ENCODE data around the gene CACYBP. TPM values are rescaled to one million over a fixed set of nuclear protein-coding genes. Genes with fewer than 3 reads are reported as not detected.

CACYBP gene
- total RNA-seq, 2 experiments from 2014 or later: 140 to 146 TPM

GRCh38 chr1:174995121-174995520, 4.6 kb upstream of the CACYBP start:
- POLR2A ChIA-PET: interaction anchor here (0.9 kb wide), 1 partner anchor 29 kb away, joined by 3 read pairs; no protein-coding TSS in a partner anchor
- H3K4me1 ChIP-seq (ENCODE audit: insufficient read depth, low read length): peaks cover 10% of the 10 kb centered on the region
- CTCF ChIA-PET: interaction anchor here (0.5 kb wide), 1 partner anchor 34 kb away, joined by 3 read pairs; no protein-coding TSS in a partner anchor
- no peaks in the 10 kb centered on the region for H3K27me3 ChIP-seq (ENCODE audit: control insufficient read depth in 1 of 2, insufficient read depth in 2 of 2, low read length in 2 of 2)
- intact Hi-C loops (cut with DNase I, micrococcal nuclease): loop anchor here in 1 of 2 experiments (5.0 kb wide), 4 partner anchors 33 to 1128 kb away; partner anchors contain the start of genes GAS5 and ZBTB37
- Mint-ChIP-seq H3K36me3 (ENCODE audit: low read depth) (peaks cover 5% of the 10 kb centered on the region), H3K9me3 (no peaks in the 10 kb centered on the region), H3K27me3 (no peaks in the 10 kb centered on the region), H3K4me1 (ENCODE audit: low read depth) (peaks cover 17% of the 10 kb centered on the region), H3K4me3 (no peak overlapping the region), H3K27ac (no peak overlapping the region)
- H3K4me3 ChIP-seq (ENCODE audit: low read length): no peak overlapping the region
- H3K36me3 ChIP-seq (ENCODE audit: insufficient read depth, low read length): no peaks in the 10 kb centered on the region
- no peaks in the 10 kb centered on the region for H3K9me3 ChIP-seq (ENCODE audit: control insufficient read depth in 1 of 2, insufficient read depth in 1 of 2, low read length in 2 of 2)
- H3K27ac ChIP-seq (ENCODE audit: low read depth in 1 of 2, low read length in 2 of 2): no peak overlapping the region
- ATAC-seq (ENCODE audit: poor library complexity): no peak
- TF ChIP-seq CTCF (IDR thresholded peaks at IDR 0.05): no peak
- DNase-seq: no peak

GRCh38 chr1:174995916-174996315, 3.8 kb upstream of the CACYBP start:
- H3K36me3 Mint-ChIP-seq (ENCODE audit: low read depth): peaks cover 7% of the 10 kb centered on the region
- H3K27me3 Mint-ChIP-seq: no peaks in the 10 kb centered on the region
- ChIA-PET POLR2A (interaction anchor here (0.9 kb wide), 1 partner anchor 30 kb away, joined by 3 read pairs; no protein-coding TSS in a partner anchor), CTCF (interaction anchor here (1.1 kb wide), 1 partner anchor 11 kb away, joined by 4 read pairs; no protein-coding TSS in a partner anchor)
- H3K4me3 Mint-ChIP-seq: no peak overlapping the region
- intact Hi-C loops (cut with DNase I, micrococcal nuclease): loop anchor here in 1 of 2 experiments (5.0 kb wide), 4 partner anchors 34 to 1129 kb away; partner anchors contain the start of genes GAS5 and ZBTB37
- Histone ChIP-seq H3K36me3 (ENCODE audit: insufficient read depth, low read length) (no peaks in the 10 kb centered on the region), H3K27me3 (ENCODE audit: control insufficient read depth in 1 of 2, insufficient read depth in 2 of 2, low read length in 2 of 2) (no peaks in the 10 kb centered on the region), H3K27ac (ENCODE audit: low read depth in 1 of 2, low read length in 2 of 2) (no peak overlapping the region), H3K9me3 (ENCODE audit: control insufficient read depth in 1 of 2, insufficient read depth in 1 of 2, low read length in 2 of 2) (no peaks in the 10 kb centered on the region), H3K4me3 (ENCODE audit: low read length) (no peak overlapping the region), H3K4me1 (ENCODE audit: insufficient read depth, low read length) (peaks cover 10% of the 10 kb centered on the region)
- DNase-seq: no peak
- no peak overlapping the region for H3K27ac Mint-ChIP-seq
- ATAC-seq (ENCODE audit: poor library complexity): no peak
- no peak for TF ChIP-seq CTCF (IDR thresholded peaks at IDR 0.05)
- peaks cover 19% of the 10 kb centered on the region for H3K4me1 Mint-ChIP-seq (ENCODE audit: low read depth)
- no peaks in the 10 kb centered on the region for H3K9me3 Mint-ChIP-seq

GRCh38 chr1:174996476-174996875, 3.3 kb upstream of the CACYBP start:
- Mint-ChIP-seq H3K4me1 (ENCODE audit: low read depth) (peaks cover 22% of the 10 kb centered on the region), H3K4me3 (no peak overlapping the region), H3K36me3 (ENCODE audit: low read depth) (peaks cover 8% of the 10 kb centered on the region), H3K27ac (no peak overlapping the region), H3K27me3 (no peaks in the 10 kb centered on the region), H3K9me3 (no peaks in the 10 kb centered on the region)
- DNase-seq: no peak
- no peak for ATAC-seq (ENCODE audit: poor library complexity)
- CTCF ChIA-PET: interaction anchor here (1.1 kb wide), 1 partner anchor 11 kb away, joined by 4 read pairs; no protein-coding TSS in a partner anchor
- no peak for TF ChIP-seq CTCF (IDR thresholded peaks at IDR 0.05)
- no peak overlapping the region for H3K27ac ChIP-seq (ENCODE audit: low read depth in 1 of 2, low read length in 2 of 2)
- peaks cover 13% of the 10 kb centered on the region for H3K4me1 ChIP-seq (ENCODE audit: insufficient read depth, low read length)
- H3K36me3 ChIP-seq (ENCODE audit: insufficient read depth, low read length): no peaks in the 10 kb centered on the region
- H3K9me3 ChIP-seq (ENCODE audit: control insufficient read depth in 1 of 2, insufficient read depth in 1 of 2, low read length in 2 of 2): no peaks in the 10 kb centered on the region
- POLR2A ChIA-PET: interaction anchor here (4.9 kb wide), 1 partner anchor 29 kb away, joined by 338 read pairs; no protein-coding TSS in a partner anchor
- H3K4me3 ChIP-seq (ENCODE audit: low read length): no peak overlapping the region
- no peaks in the 10 kb centered on the region for H3K27me3 ChIP-seq (ENCODE audit: control insufficient read depth in 1 of 2, insufficient read depth in 2 of 2, low read length in 2 of 2)
- intact Hi-C loops (cut with DNase I, micrococcal nuclease): loop anchor here in 1 of 2 experiments (5.0 kb wide), 4 partner anchors 34 to 1129 kb away; partner anchors contain the start of genes GAS5 and ZBTB37

Measured in CD4-positive, alpha-beta T cell (primary cell).